ENCODE data around the gene AADACL2.

The AADACL2 gene

DNA sequence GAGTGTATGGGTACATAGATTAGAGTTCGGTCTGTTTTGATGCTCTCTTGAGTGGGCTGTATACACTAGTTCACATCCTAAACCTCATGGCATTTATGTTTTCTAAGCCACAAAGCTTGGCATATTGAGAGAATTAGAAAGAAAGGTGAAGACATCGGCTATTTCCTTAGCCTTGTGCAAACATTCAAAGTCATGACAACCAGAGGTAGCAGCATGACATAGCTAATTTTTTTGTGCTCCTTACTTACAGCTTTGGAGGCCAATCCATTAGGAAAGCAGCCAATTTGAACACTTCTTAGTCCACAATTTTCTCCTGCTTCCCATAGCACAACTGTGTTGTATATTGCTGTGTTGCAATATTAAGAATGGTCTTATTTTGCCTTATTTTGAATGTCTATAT, 58.7 kb downstream of the AADACL2 start:
- in situ Hi-C loops (cut with MboI; ENCODE audit: low pct_unique_long_range_greater_than_20kb, low sequenced_read_pairs, unreplicated experiment) = no loop called here
- TF ChIP-seq, protein P1, sequence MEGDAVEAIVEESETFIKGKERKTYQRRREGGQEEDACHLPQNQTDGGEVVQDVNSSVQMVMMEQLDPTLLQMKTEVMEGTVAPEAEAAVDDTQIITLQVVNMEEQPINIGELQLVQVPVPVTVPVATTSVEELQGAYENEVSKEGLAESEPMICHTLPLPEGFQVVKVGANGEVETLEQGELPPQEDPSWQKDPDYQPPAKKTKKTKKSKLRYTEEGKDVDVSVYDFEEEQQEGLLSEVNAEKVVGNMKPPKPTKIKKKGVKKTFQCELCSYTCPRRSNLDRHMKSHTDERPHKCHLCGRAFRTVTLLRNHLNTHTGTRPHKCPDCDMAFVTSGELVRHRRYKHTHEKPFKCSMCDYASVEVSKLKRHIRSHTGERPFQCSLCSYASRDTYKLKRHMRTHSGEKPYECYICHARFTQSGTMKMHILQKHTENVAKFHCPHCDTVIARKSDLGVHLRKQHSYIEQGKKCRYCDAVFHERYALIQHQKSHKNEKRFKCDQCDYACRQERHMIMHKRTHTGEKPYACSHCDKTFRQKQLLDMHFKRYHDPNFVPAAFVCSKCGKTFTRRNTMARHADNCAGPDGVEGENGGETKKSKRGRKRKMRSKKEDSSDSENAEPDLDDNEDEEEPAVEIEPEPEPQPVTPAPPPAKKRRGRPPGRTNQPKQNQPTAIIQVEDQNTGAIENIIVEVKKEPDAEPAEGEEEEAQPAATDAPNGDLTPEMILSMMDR (IDR thresholded peaks at IDR 0.05; ENCODE audit: extremely low read depth, insufficient read depth, missing control alignments) = no peak
- no peak for DNase-seq (ENCODE audit: low spot score)

DNA sequence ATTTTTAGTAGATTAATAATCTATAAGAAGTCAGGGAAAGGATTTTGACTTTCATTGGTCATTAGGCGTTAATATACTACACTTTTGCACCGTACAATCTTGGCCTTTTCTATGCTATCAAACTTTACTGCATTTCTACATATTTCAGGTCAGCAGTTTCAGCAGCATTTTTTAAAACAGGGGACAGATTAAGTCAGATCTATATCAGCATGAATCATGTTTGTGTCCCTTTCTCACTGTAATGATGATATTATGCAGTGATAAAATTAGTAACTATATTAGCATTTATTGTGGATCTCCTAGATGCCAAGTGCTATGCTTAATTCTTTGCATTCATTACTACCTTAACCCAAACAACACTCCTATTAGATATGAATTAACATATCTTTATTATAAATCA, 59.9 kb downstream of the AADACL2 start:
- in situ Hi-C loops (cut with MboI; ENCODE audit: low pct_unique_long_range_greater_than_20kb, low sequenced_read_pairs, unreplicated experiment) = no loop called here
- TF ChIP-seq, protein P1 (IDR thresholded peaks at IDR 0.05; ENCODE audit: extremely low read depth, insufficient read depth, missing control alignments) = no peak
- no peak for DNase-seq (ENCODE audit: low spot score)

DNA sequence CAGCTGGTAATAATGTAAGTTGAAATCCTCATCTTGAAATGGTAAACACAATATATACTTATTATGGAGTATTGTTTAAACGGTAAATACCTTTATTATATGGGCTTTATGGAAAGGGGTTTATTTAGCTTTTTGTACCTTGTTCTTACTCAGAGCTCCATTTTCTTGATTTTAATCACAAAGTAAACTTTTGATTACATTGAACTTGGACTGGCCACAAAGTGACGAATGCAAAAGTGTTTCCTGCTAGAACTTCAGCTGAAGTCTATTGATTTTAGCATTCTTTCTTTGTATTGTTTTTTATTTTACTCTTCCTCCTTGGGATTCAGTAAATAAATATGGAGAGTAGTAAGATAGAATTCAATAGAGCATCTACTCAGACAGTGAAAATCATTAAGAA, 60.4 kb downstream of the AADACL2 start:
- DNase-seq (ENCODE audit: low spot score) = no peak
- TF ChIP-seq, protein P1 (IDR thresholded peaks at IDR 0.05; ENCODE audit: extremely low read depth, insufficient read depth, missing control alignments) = no peak
- in situ Hi-C loops (cut with MboI; ENCODE audit: low pct_unique_long_range_greater_than_20kb, low sequenced_read_pairs, unreplicated experiment) = no loop called here

DNA sequence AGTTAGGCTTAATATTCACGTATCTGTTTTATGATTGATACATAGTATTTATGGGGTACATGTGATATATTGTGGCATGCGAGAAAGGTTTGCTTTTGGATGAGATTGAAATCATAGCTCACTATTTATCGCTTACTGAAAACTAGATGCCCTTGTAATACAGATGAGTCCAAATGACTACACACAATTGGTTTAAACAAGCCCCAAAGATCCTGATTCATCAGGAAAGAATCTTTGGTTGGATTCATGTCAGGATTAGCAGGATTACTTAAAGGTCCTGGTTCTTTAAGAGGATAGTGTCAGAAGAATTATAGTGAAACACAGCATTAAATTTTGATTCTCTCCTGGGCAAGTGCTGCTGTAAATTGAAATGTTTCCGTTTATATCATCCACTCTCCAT, 61.5 kb downstream of the AADACL2 start:
- in situ Hi-C loops (cut with MboI; ENCODE audit: low pct_unique_long_range_greater_than_20kb, low sequenced_read_pairs, unreplicated experiment) = no loop called here
- TF ChIP-seq, protein P1 (IDR thresholded peaks at IDR 0.05; ENCODE audit: extremely low read depth, insufficient read depth, missing control alignments) = no peak
- no peak for DNase-seq (ENCODE audit: low spot score)

DNA sequence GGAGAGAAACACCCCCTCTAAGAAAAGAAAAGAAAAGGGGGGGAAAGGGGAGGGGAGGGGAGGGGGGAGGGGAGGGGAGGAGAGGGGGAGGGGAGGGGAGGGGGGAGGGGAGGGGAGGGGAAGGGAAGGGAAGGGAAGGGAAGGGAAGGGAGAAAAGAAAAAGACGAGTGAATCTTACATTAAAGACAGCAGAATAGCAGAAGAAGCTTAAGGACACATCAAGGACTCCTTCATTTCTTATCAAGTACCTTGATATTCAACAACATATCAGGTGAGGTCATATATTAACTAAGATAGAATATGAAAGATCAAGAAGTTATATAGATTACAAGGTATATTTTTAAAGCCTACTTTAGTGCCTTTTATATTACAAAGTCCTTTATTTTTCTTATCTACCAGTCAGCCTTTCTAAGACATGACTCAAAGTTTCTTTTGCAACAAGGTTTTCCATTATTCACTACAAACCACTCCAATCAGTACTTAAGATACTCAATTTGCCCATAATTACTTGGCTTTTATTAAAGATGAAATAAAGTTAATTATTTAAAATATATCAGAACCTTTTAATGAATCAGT, 62.5 kb downstream of the AADACL2 start:
- no peak for DNase-seq (ENCODE audit: low spot score)
- in situ Hi-C loops (cut with MboI; ENCODE audit: low pct_unique_long_range_greater_than_20kb, low sequenced_read_pairs, unreplicated experiment) = no loop called here
- TF ChIP-seq, protein P1 (IDR thresholded peaks at IDR 0.05; ENCODE audit: extremely low read depth, insufficient read depth, missing control alignments) = no peak

DNA sequence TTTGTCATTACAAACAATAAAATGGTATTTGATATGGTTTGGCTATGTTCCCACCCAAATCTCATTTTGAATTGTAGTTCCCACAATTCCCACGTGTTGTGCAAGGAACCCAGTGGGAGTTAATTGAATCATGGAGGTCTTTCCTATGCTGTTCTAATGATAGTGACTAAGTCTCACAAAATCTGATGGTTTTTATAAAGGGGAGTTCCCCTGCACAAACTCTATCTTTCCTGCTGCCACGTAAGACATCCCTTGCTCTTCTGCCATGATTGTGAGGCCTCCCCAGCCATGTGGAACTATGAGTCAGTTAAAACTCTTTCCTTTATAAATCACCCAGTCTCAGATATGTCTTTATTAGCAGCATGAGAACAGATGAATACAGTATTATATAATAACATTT, 64.7 kb downstream of the AADACL2 start:
- DNase-seq (ENCODE audit: low spot score) = no peak
- in situ Hi-C loops (cut with MboI; ENCODE audit: low pct_unique_long_range_greater_than_20kb, low sequenced_read_pairs, unreplicated experiment) = no loop called here
- TF ChIP-seq, protein P1 (IDR thresholded peaks at IDR 0.05; ENCODE audit: extremely low read depth, insufficient read depth, missing control alignments) = no peak

DNA sequence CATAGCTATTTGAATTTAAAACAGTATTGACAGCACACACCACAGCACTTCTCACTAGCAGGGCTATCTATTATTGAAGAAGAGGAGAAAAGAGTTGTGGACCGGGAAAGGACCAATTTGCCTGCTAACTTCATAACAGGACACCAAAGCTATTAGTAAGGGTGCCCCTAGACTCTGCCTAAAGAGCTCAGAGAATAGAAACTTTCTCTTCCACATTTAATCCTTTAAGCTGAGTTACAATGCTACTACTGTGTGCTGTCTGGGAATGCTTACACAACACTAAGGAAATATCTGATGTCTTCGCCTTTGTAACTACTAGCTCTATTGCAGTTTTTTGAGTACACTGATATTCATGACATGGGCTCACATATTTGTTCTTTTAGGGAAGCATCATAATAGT, 66.7 kb downstream of the AADACL2 start:
- in situ Hi-C loops (cut with MboI; ENCODE audit: low pct_unique_long_range_greater_than_20kb, low sequenced_read_pairs, unreplicated experiment) = no loop called here
- TF ChIP-seq, protein P1 (IDR thresholded peaks at IDR 0.05; ENCODE audit: extremely low read depth, insufficient read depth, missing control alignments) = no peak
- no peak for DNase-seq (ENCODE audit: low spot score)
